C4-2B (cell line): ENCODE results near the gene SWAP70.

ENCODE experiments used
- H3K27ac ChIP-seq: fragments of 450-650 bp; 2 replicates; pipeline ENCODE4 v1.5.1; 2017
- CTCF ChIP-seq: fragments of 450-650 bp; conservative IDR thresholded peaks from 2 replicates; pipeline ENCODE4 v1.5.1; 2017; ENCODE audit warnings: mild to moderate bottlenecking
- ZFX ChIP-seq: fragments of 450-650 bp; IDR thresholded peaks from 2 replicates; pipeline ENCODE4 v1.6.1; 2017

SWAP70 gene

GRCh38 chr11:9653871-9654270, 10.0 kb upstream of the SWAP70 start:
- H3K27ac ChIP-seq = no peak overlapping the region
- no peak for TF ChIP-seq ZFX
- TF ChIP-seq CTCF = no peak

GRCh38 chr11:9656864-9657263, 7.0 kb upstream of the SWAP70 start:
- TF ChIP-seq CTCF (no peak), ZFX (no peak)
- no peak overlapping the region for H3K27ac ChIP-seq

GRCh38 chr11:9657531-9657930, 6.3 kb upstream of the SWAP70 start:
- TF ChIP-seq ZFX = no peak
- no peak overlapping the region for H3K27ac ChIP-seq

GRCh38 chr11:9660886-9661285, 3.0 kb upstream of the SWAP70 start:
- TF ChIP-seq ZFX (no peak), CTCF (no peak)
- H3K27ac ChIP-seq = no peak overlapping the region

- TF ChIP-seq ZFX (no peak), CTCF (no peak)
- H3K27ac ChIP-seq = no peak overlapping the region
Observed at GRCh38 chr11:9662273-9662672, 1.6 kb upstream of the SWAP70 start.

- TF ChIP-seq ZFX = no peak
Observed at GRCh38 chr11:9664276-9665171, 647 bp downstream of the SWAP70 start.

GRCh38 chr11:9665749-9666148, 1.9 kb downstream of the SWAP70 start:
- TF ChIP-seq CTCF (no peak), ZFX (no peak)
- H3K27ac ChIP-seq = no peak overlapping the region

More at GRCh38 chr11:9664276-9665171, 647 bp downstream of the SWAP70 start:
- H3K27ac ChIP-seq = peak overlapping the region; percentile 59

GRCh38 chr11:9669954-9670353, 6.1 kb downstream of the SWAP70 start:
- TF ChIP-seq ZFX = no peak
- no peak for TF ChIP-seq CTCF
- H3K27ac ChIP-seq = no peak overlapping the region
